Activated B cell treated with CpG ODN at 0.5 μM for 24 hours (primary cell): ENCODE data around the gene ABHD14A. TPM values are rescaled to one million over a fixed set of nuclear protein-coding genes. Genes with fewer than 3 reads are reported as not detected.
A peak's percentile ranks its signal among the peaks of the same experiment; 100 is the strongest.
"Not testable (repeated sequence)": the region's sequence is repeated elsewhere in the genome, so short reads cannot be mapped to it uniquely, and the experiment has no call there.

Experiments used
- ATAC-seq: fragments of 200-7000 bp; cut with Tn5 transposase; one replicate; pipeline ENCODE4 v1.10.0; 2021; ENCODE audit warnings: low read depth, mild to moderate bottlenecking, moderate library complexity
- CTCF ChIA-PET: fragments of 350-600 bp; sonication (Branson Sonifier 250); formaldehyde crosslinking; loops from one replicate; lab custom pipeline; 2021; ENCODE audit warnings: antibody characterized with exemption; lab: Charles Lee
- POLR2A ChIA-PET: fragments of 350-600 bp; sonication (Branson Sonifier 250); formaldehyde crosslinking; loops from one replicate; lab custom pipeline; 2021; ENCODE audit warnings: antibody characterized with exemption; lab: Charles Lee
- DNase-seq: peaks from one replicate; pipeline ENCODE4 v3.0.0; 2022
- H3K27ac Mint-ChIP-seq: one replicate; pipeline ENCODE4 v1.8.0; 2020; ENCODE audit warnings: mixed read lengths
- H3K27me3 Mint-ChIP-seq: one replicate; pipeline ENCODE4 v1.8.0; 2021; ENCODE audit warnings: mixed read lengths
- H3K36me3 Mint-ChIP-seq: one replicate; pipeline ENCODE4 v1.8.0; 2021; ENCODE audit warnings: low read depth, mixed read lengths
- H3K4me1 Mint-ChIP-seq: one replicate; pipeline ENCODE4 v1.8.0; 2021; ENCODE audit warnings: mixed read lengths
- H3K4me3 Mint-ChIP-seq: one replicate; pipeline ENCODE4 v1.8.0; 2020; ENCODE audit warnings: mild to moderate bottlenecking, mixed read lengths
- H3K9me3 Mint-ChIP-seq: one replicate; pipeline ENCODE4 v1.8.0; 2020; ENCODE audit warnings: mixed read lengths
- intact Hi-C: fragments of 100-400 bp; cut with micrococcal nuclease; formaldehyde crosslinking; loops from one replicate; pipeline ENCODE4 v1.15.1; 2024
- total RNA-seq: library from RNA; stranded (reverse); gene quantifications from 2 replicates; pipeline ENCODE4 v1.2.3, GENCODE V29; 2022
- TF ChIP-seq, protein P1 (sequence below): fragments of 200-600 bp; IDR thresholded peaks from one replicate; pipeline ENCODE4 v1.8.0; 2022; ENCODE audit warnings: antibody characterized with exemption, mild to moderate bottlenecking

The ABHD14A gene
- total RNA-seq, 1 donor from 2014 or later = 5.1 TPM

DNA sequence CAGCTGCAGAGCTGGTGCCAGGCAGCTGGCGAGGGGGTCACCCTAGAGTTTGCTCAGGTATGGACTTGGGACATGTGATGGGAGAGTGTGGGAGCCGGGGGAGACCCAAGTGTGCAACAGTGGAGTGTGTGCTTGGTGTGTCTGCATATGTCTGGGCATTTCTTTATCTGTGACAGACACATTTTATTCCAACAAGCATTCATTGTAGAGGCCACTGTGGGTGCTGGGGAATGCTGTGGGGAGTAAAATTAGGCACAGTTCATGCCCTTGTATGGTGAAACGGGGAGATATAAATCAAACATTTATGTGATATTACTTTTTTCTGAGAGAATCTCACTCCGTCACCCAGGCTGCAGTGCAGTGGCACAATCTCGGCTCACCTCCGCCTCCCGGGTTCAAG is 12.7 kb downstream of the ABHD14A start:
- Mint-ChIP-seq H3K27ac (no peak overlapping the region), H3K9me3 (no peaks in the 10 kb centered on the region), H3K4me1 (peaks cover 19% of the 10 kb centered on the region), H3K4me3 (no peak overlapping the region), H3K27me3 (no peaks in the 10 kb centered on the region), H3K36me3 (peaks cover 15% of the 10 kb centered on the region)
- DNase-seq (no peak), ATAC-seq (no peak)
- intact Hi-C loops = loop anchor here (10.0 kb wide), 1 partner anchor 547 kb away; the partner anchor contains the start of genes NT5DC2 and UQCC5
- TF ChIP-seq, protein P1, sequence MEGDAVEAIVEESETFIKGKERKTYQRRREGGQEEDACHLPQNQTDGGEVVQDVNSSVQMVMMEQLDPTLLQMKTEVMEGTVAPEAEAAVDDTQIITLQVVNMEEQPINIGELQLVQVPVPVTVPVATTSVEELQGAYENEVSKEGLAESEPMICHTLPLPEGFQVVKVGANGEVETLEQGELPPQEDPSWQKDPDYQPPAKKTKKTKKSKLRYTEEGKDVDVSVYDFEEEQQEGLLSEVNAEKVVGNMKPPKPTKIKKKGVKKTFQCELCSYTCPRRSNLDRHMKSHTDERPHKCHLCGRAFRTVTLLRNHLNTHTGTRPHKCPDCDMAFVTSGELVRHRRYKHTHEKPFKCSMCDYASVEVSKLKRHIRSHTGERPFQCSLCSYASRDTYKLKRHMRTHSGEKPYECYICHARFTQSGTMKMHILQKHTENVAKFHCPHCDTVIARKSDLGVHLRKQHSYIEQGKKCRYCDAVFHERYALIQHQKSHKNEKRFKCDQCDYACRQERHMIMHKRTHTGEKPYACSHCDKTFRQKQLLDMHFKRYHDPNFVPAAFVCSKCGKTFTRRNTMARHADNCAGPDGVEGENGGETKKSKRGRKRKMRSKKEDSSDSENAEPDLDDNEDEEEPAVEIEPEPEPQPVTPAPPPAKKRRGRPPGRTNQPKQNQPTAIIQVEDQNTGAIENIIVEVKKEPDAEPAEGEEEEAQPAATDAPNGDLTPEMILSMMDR = no peak
- ChIA-PET POLR2A (interaction anchor here (0.5 to 1.4 kb wide), 2 partner anchors 8 to 15 kb away, joined by 3 to 6 read pairs; partner anchors contain the start of gene RPL29), CTCF (no interaction called here)

DNA sequence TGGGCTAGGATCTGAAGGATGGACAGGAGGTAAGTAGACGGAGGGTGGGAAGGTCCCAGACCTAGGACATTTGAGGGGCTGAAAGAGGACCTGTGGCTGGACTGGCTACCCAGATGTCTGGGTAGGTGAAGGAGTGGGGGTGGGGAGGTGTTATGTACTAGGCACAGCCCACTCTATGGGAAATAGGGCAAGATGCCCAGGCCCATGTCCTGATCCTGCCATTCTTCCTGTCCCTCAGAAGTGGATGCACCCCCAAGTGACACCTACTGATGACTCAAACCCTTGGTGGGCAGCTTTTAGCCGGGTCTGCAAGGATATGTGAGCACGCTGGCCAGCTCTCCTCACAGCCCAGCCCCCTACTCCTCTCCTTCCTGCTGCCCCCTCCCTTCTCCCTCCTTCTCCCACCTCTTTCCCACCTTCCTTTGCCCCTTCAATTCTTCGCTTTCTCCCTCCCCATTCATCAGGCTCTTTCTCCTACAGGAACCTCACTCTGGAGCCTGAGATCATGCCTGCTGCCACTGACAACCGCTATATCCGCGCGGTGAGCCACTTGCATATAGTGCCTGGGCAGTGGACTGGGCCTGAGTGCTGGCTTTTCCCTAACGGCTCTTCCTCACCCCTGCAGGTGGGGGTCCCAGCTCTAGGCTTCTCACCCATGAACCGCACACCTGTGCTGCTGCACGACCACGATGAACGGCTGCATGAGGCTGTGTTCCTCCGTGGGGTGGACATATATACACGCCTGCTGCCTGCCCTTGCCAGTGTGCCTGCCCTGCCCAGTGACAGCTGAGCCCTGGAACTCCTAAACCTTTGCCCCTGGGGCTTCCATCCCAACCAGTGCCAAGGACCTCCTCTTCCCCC is 13.7 kb downstream of the ABHD14A start:
- H3K27ac Mint-ChIP-seq = peak overlapping the region; percentile 15
- peaks cover 23% of the 10 kb centered on the region for H3K36me3 Mint-ChIP-seq
- DNase-seq (no peak), ATAC-seq (no peak)
- H3K27me3 Mint-ChIP-seq = no peaks in the 10 kb centered on the region
- CTCF ChIA-PET = no interaction called here
- intact Hi-C loops = loop anchor here (10.0 kb wide), 1 partner anchor 546 kb away; the partner anchor contains the start of genes NT5DC2 and UQCC5
- peaks cover 20% of the 10 kb centered on the region for H3K4me1 Mint-ChIP-seq
- TF ChIP-seq, protein P1 = no peak
- POLR2A ChIA-PET = no interaction called here
- H3K4me3 Mint-ChIP-seq = no peak overlapping the region
- H3K9me3 Mint-ChIP-seq = no peaks in the 10 kb centered on the region

DNA sequence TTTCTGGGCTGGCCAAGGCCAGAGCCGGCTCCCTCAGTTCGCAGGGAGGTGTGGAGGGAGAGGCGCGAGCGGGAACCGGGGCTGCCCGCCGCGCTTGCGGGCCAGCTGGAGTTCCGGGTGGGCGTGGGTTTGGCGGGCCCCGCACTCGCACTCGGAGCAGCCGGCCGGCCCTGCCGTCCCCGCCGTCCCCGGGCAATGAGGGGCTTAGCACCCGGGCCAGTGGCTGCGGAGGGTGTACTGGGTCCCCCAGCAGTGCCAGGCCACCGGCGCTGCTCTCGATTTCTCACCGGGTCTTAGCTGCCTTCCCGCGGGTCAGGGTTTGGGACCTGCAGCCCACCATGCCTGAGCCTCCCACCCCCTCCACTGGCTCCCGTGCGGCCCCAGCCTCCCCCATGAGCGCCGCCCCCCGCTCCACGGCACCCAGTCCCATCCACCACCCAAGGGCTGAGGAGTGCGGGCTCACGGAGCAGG is 15.7 kb downstream of the ABHD14A start:
- CTCF ChIA-PET, ATAC-seq, H3K4me3 Mint-ChIP-seq, H3K9me3 Mint-ChIP-seq, H3K27me3 Mint-ChIP-seq, DNase-seq, H3K27ac Mint-ChIP-seq, intact Hi-C loops: not testable (repeated sequence)
- POLR2A ChIA-PET = interaction anchor here (0.7 to 2.9 kb wide), 2 partner anchors 9 to 255 kb away, joined by 4 to 36 read pairs; partner anchors contain the start of gene ACY1
- peaks cover 33% of the 10 kb centered on the region for H3K4me1 Mint-ChIP-seq
- H3K36me3 Mint-ChIP-seq = peaks cover 44% of the 10 kb centered on the region

DNA sequence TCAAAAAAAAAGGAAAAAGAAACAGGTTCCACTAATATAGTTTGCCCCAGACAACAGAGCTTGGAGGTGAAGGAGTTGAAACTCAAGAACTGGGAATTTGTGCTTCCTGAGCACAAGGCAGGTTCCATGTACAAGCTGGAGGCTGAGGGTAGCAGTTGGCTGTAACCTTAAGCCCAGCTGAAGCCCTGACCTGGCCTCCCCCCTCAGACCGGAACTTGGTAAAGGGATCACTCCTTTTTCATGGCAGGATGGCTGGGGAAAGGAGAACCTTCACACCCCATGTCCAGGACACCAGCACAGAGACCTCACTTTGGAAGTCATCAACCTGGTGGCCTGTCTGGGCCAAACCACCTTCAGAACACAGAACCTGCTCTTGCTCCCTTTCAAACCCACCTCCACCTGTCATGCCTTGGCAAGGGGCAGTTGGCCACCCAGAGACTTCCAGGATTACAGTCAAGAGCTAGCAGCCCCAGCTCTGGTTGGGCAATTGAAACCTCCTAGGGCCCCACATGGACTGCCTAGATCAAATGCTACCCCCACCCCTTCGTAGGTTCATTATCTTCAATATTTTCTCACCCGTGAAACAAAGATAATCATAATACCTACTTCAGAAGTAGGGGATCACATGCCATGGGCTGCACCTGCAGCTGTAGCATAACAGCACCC is 17.3 kb downstream of the ABHD14A start:
- Mint-ChIP-seq H3K27ac (no peak overlapping the region), H3K9me3 (no peaks in the 10 kb centered on the region), H3K4me1 (peaks cover 37% of the 10 kb centered on the region), H3K36me3 (peaks cover 47% of the 10 kb centered on the region), H3K27me3 (no peaks in the 10 kb centered on the region), H3K4me3 (no peak overlapping the region)
- no peak for ATAC-seq
- ChIA-PET POLR2A (interaction anchor here (1.0 to 2.9 kb wide), 3 partner anchors 10 to 51 kb away, joined by 5 to 36 read pairs (median 6); partner anchors contain the start of genes ABHD14B, ACY1, PARP3 and RRP9), CTCF (interaction anchor here (0.8 to 1.3 kb wide), 4 partner anchors 9 to 50 kb away, joined by 3 to 4 read pairs (median 3); partner anchors contain the start of genes ABHD14B, ACY1, PARP3 and RRP9)
- no peak for DNase-seq
- intact Hi-C loops = no loop called here
- TF ChIP-seq, protein P1 = no peak

DNA sequence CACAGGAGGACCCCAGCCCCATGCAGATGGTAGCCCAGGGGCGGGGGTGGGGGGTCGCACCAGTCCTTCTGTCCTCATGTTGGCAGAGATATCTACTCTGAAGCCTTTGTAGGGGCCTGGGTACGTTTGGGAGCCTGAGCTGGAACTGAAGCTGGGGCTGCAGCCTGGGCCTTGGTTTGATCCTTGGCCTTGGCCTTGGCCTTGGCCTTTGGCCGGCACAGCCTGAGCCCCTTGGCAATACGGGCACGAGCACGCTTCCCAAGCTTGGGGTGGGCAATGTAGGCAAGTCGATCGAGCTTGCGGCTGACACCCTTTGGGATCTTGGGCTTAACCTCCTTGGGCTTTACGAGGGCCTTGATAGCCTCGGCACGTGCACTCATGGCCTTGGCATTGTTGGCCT is 18.8 kb downstream of the ABHD14A start:
- Mint-ChIP-seq H3K36me3 (peaks cover 47% of the 10 kb centered on the region), H3K4me1 (peaks cover 37% of the 10 kb centered on the region), H3K4me3 (peak overlapping the region; percentile 100)
- H3K9me3 Mint-ChIP-seq, ATAC-seq, CTCF ChIA-PET, DNase-seq, H3K27ac Mint-ChIP-seq, intact Hi-C loops, H3K27me3 Mint-ChIP-seq: not testable (repeated sequence)
- POLR2A ChIA-PET = interaction anchor here (2.5 to 2.9 kb wide), 2 partner anchors 11 to 12 kb away, joined by 36 to 58 read pairs; partner anchors contain the start of gene ACY1
